Midbrain (tissue), 1 donor: ENCODE data around the gene FBXL16.

Experiments used
- DNase-seq: peaks from one replicate; lab custom pipeline; 2025; lab: John Stamatoyannopoulos, UW

The FBXL16 gene

DNA sequence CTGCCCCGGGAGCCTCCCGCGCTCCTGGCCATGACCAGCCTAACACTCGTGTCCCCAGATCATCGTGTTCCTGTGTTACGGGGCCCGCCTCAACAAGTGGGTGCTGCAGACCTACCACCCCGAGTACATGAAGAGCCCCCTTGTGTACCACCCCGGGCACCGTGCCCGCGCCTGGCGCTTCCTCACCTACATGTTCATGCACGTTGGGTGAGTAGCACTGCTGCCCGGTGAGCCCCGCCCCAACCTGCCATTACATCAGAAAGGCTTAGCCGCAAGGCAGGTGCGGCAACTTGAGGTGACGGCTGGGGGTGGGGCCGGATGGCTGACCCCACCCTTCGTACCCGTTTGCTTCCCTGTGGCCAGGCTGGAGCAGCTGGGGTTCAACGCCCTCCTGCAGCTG, 28.7 kb downstream of the FBXL16 start:
- DNase-seq, result no peak

DNA sequence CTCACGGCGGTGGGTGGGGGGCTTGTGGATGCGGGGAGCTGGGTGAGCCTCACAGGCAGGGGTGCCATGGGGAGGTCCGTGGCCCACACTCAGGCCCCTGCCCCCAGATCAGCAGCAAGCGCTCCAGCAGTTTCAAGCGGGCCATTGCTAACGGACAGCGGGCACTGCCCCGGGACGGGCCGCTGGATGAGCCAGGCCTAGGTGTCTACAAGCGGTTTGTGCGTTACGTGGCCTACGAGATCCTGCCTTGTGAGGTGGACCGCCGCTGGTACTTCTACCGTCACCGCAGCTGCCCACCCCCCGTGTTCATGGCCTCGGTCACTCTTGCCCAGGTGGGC, 29.1 kb downstream of the FBXL16 start:
- no peak for DNase-seq

- DNase-seq, result no peak
Observed at GRCh38 chr16:675884-676564, 29.6 kb downstream of the FBXL16 start.

DNA sequence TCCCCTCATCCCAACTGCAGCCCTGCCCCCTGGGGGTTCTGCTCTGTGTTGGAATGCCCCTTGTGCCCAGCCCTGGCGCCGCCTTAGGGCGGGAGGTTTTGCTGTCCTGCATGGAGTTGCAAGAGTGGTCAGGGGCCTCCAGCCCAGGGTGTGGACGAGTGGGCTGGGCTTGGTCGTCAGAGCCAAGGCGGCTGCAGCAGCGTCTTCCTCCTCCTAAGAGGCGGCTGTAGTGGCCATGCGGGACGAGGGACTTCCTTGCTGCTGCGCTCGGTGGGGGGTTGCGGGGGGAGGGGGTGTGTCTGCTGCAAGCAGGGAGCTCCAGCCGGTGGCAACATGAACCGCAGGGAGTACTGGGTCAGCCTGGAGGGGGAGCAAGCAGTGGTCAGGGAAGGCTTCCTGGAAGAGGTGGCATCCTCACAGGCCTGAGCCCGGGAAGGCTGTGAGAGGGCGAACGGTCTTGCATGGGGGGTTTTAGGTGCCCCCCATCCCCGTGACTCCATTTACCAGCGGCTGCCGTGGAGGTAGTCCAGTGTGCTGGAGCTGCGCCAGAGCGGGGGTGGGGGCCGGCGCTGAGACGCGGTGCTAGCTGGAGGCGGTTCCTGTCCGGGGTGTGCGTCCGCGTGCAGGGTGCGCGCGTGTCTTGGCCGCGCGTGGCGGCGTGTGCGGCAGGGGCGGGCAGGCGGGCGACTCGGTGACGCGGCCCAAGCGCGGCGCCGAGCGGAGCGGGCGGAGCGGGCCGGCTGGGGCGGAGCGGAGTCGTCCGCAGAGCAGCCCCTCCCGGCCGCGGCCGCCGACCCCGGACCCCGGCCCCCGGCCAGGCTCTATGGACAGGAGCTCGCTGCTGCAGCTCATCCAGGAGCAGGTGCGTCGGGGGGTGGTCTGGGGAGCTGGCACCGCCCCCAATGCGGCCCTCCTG, 30.4 kb downstream of the FBXL16 start, which contains the start of gene RHBDL1:
Gene RHBDL1, plus strand, starts transcription at position 704 of the 916 bp plus-strand sequence. Its CDS starts 120 bp downstream, at position 824.
- peak; percentile 52 for DNase-seq

DNA sequence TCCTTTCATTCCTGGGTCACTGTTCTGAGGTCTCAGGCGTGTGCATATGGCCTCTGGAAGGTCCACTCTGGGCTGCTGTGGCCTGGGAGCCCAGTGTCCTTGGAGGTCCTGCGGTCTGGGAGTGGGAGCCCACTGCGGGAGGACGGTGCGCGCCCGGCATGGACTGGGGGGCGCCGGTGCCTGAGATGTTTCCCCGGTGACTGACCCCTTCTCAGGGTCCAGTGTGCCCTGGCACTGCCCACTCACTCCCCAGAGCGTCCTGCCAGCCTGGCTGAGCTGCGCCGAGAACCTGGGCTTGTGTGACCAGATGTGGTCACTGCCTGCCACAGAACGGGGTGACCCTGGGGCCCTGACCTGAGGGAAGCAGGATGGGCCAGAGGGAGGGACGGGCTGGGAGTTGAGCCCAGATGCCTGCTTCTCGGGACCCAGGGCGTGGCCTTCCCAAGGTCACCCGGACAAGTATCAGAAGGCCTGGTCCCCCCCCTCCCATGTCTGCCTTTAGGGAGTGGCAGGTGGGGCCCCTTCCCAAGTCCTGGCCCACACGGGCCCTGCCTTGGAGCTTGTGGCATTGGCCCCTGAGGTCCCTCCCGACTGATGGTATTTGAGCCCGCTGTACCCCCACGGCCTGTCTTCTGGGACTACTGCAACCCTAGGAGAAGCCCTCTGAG, 31.3 kb downstream of the FBXL16 start:
- DNase-seq, result no peak

- no peak for DNase-seq
Observed at GRCh38 chr16:673399-673991, 32.1 kb downstream of the FBXL16 start.

DNA sequence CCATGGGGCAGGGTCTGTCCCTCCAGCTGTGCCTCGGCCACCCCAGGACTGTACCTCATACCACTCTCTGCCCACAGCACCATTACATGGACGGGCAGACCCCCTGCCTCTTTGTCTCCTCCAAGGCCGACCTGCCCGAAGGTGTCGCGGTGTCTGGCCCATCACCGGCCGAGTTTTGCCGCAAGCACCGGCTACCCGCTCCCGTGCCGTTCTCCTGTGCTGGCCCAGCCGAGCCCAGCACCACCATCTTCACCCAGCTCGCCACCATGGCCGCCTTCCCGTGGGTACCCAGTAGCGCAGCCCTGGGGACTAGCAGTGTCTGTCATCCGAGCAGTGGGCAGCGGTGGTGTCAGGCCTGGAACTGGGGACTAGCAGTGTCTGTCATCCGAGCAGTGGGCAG, 32.8 kb downstream of the FBXL16 start:
- DNase-seq, result no peak

DNA sequence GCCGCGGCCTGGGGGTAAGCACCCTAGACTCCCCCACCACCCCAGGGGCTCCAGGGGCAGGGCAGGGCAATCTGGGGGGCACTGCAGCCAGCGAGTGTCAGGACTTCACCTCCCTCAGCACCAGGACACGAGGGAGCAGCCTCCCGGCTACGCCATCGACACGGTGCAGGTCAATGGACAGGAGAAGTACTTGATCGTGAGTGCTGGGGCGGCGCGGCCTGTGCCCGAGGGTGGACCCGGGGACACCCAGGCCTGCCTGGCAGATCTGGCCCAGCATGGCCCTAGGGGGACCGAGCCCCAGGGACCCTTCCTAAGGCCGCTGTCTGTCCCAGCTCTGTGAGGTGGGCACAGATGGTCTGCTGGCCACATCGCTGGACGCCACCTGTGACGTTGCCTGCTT, 33.2 kb downstream of the FBXL16 start:
- no peak for DNase-seq

DNA sequence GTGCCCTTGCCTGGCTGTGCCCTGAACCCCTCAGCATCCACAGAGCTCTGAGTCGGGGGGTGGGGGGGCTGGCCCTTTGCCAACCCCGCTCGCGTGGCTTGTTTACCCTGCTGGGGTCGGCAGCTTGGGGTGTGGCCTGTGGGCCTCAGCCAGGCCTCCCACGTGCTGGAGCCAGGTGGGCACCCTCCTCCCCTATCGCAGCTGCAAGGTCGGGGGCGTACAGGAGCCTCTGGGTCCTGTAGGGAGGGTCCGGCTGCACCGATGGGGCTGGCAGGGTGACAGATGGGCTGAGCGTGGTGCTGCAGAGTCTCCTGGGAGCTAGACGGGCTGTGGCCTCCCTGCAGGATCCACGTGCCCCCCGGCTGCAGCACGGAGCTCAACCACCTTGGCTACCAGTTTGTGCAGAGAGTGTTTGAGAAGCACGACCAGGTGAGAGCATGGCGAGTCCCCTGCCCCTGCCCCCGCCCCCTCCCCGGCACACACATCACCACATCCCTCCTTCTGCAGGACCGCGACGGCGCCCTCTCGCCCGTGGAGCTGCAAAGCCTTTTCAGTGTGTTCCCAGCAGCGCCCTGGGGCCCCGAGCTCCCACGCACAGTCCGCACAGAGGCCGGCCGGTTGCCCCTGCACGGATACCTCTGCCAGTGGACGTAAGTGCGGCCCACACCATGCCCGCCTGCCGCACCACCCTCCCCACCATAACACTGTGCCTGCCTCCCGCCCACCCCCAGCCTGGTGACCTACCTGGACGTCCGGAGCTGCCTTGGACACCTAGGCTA, 34.1 kb downstream of the FBXL16 start:
- DNase-seq, result no peak

GRCh38 chr16:670485-671352, 34.9 kb downstream of the FBXL16 start:
- DNase-seq, result no peak

GRCh38 chr16:669666-670065, 35.9 kb downstream of the FBXL16 start:
- no peak for DNase-seq

DNA sequence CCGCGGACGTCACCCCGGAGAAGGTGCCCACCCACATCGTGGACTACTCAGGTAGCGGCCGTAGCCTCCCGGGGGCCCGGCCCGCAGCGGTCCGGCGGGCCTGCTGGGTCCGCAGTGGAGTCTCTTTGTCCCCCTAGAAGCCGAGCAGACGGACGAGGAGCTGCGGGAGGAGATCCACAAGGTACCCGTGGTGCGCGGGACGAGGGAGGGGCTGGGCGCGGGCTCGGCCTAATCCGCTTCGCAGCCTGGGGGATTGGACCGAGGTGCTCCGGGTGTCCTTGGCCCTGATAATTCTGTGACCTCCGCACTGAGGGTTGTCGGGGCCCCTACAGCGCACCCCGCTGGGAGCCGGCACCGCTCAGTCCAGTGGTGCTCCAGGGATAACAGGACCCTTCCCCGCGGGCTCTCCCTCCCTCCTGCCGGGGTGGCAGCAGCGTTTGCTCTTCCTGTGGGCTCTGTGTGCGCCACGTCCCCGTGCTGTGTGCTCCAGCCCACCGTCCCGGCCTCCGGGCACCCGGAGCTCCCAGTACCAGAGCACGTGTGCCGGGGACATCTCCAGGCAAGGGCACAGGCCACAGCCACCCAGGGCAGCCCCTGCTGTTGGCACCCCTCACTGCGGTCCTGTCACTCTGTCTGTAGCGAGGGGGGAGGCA, 37.0 kb downstream of the FBXL16 start:
- DNase-seq, result no peak

DNA sequence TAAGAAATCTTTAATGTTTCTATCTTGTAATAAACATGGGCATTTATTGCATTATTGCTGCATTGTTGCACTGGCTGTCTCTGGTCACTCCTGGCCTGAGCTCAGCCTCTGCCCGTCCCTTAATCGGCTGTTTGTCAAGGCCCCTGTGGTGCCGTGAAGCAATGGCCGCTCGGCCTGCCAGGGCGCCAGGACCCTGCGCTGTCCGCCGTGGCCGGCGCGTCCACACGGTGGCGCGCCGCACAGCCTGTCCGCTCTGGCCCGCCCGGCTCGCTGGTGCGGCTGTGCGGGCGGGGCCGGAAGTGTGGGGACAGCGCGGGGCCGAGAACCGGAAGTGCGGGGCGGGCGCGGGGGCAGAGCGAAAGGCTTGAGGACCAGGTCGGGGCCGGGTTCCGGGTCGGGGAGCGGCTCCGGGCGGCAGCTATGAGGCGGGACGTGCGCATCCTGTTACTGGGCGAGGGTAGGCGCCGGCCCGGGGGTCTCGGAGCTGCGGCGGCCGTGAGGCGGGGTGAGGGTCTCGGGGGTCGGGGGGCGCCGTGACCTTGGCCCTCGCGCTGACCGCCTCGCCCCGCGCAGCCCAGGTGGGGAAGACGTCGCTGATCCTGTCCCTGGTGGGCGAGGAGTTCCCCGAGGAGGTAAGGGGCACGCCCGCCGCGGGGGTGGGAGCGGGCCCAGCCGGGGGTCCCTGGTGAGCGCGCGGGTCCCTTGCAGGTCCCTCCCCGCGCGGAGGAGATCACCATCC, 37.7 kb downstream of the FBXL16 start, which contains the start of gene RHOT2:
Gene RHOT2, plus strand, starts transcription at position 353 of the 739 bp plus-strand sequence. Its CDS starts 68 bp downstream, at position 421.
- DNase-seq, result peak; percentile 94

DNA sequence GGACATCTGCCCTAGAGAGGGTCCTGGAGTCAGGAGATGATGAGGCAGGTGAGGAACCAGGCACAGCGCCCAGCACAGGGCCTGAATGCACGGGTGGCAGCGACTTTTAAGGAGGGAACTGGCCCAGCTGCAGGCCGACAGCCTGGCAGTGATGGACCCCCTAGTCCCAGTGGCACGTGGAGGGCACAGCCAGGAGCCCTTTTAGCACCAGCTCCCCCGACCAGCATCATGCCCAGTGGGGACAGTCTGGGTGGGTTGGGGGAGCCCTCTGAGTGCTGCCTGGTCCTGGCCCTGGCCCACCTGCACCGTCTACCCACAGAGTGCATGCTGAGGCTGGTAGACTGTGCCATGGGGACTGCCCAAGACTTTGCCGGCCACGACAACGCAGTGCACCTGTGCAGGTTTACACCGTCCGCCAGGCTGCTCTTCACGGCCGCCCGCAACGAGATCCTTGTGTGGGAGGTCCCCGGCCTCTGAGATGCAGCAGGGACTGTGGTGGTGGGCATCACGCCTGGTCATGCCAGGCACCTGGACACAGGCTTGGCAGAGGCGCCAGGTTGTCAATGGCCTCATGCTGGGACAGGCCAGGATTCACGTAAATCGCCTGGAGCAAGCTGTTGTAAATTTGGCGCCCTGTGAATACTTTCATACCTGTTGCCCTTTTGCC, 38.4 kb downstream of the FBXL16 start:
- no peak for DNase-seq

GRCh38 chr16:666572-666971, 39.0 kb downstream of the FBXL16 start:
- no peak for DNase-seq

- DNase-seq, result no peak
Observed at GRCh38 chr16:662597-662996, 43.0 kb downstream of the FBXL16 start.

- DNase-seq, result no peak
Observed at GRCh38 chr16:662095-662494, 43.5 kb downstream of the FBXL16 start.

DNA sequence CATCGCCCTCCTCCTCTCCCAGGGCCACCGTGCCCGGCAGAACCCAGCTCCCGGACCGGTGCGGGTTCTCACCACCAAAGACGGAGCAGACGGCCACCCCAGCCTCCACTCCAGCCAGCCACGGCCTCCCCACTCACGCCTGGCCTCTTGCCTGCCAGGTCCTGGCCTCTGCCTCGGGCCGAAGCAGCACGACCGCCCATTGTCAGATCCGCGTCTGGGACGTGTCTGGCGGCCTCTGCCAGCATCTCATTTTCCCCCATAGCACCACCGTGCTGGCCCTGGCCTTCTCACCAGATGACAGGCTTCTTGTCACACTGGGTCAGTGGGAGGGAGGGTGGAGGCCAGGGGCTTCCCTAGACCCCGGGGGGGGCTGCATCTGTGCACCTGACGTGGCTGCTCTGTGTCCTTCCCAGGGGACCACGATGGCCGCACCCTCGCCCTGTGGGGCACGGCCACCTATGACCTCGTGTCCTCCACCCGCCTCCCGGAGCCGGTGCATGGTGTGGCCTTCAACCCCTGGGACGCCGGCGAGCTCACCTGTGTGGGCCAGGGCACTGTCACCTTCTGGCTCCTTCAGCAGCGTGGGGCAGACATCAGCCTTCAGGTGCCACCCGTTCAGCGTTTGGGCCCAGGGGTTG, 44.3 kb downstream of the FBXL16 start:
- no peak for DNase-seq
